ENCODE results near the gene KRT26. TPM values are rescaled to one million over a fixed set of nuclear protein-coding genes. Genes with fewer than 3 reads are reported as not detected.

Gene KRT26
- total RNA-seq, 2 donors from 2014 or later, result not detected

DNA sequence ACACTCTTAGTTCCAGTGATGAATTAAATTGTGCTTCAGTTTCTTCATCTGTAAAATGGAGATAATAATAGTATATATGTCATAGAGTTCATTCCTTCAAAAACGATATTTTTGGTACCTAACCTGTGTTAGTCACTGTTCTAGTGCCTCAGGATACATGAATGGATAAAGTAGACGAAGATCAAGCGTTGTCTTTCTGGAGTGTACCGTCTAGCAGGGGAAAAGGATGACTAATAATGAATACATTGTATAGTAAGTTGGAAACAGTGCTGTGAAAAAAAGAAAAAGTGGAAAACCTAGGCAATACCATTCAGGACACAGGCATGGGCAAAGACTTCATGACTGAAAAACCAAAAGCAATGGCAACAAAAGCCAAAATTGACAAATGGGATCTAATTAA, 41.8 kb upstream of the KRT26 start:
- Histone ChIP-seq H3K27me3 (peaks cover 0 to 4% of the 10 kb centered on the region in 2 donors), H3K9me3 (no peaks in the 10 kb centered on the region), H3K4me3 (no peak overlapping the region), H3K4me1 (peaks cover 7% of the 10 kb centered on the region), H3K36me3 (replicated peaks in 1 of 2; ENCODE audit: insufficient read depth in 1 of 2, low read depth in 2 of 2) (no peaks in the 10 kb centered on the region), H3K27ac (no peak overlapping the region)
- no peak for TF ChIP-seq POLR2A (IDR thresholded peaks at IDR 0.05)
- TF ChIP-seq, protein P1, sequence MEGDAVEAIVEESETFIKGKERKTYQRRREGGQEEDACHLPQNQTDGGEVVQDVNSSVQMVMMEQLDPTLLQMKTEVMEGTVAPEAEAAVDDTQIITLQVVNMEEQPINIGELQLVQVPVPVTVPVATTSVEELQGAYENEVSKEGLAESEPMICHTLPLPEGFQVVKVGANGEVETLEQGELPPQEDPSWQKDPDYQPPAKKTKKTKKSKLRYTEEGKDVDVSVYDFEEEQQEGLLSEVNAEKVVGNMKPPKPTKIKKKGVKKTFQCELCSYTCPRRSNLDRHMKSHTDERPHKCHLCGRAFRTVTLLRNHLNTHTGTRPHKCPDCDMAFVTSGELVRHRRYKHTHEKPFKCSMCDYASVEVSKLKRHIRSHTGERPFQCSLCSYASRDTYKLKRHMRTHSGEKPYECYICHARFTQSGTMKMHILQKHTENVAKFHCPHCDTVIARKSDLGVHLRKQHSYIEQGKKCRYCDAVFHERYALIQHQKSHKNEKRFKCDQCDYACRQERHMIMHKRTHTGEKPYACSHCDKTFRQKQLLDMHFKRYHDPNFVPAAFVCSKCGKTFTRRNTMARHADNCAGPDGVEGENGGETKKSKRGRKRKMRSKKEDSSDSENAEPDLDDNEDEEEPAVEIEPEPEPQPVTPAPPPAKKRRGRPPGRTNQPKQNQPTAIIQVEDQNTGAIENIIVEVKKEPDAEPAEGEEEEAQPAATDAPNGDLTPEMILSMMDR (IDR thresholded peaks at IDR 0.05), result no peak
- no peak for DNase-seq
- intact Hi-C loops (cut with DNase I), result no loop called here
- WGBS, 2 donors, result 55 to 60% methylated on average over 4 of the region's 4 CpGs
- no peak for ATAC-seq

GRCh38 chr17:40812639-40813038, 40.6 kb upstream of the KRT26 start:
- no peaks in the 10 kb centered on the region for H3K4me1 ChIP-seq
- WGBS, 2 donors, result 68 to 85% methylated on average over 3 of the region's 3 CpGs
- no peaks in the 10 kb centered on the region for H3K9me3 ChIP-seq
- DNase-seq, result no peak
- TF ChIP-seq POLR2A (IDR thresholded peaks at IDR 0.05), result no peak
- TF ChIP-seq, protein P1 (IDR thresholded peaks at IDR 0.05), result no peak
- H3K36me3 ChIP-seq (replicated peaks in 1 of 2; ENCODE audit: insufficient read depth in 1 of 2, low read depth in 2 of 2), result no peaks in the 10 kb centered on the region
- ATAC-seq, result no peak
- intact Hi-C loops (cut with DNase I), result no loop called here
- no peak overlapping the region for H3K27ac ChIP-seq
- peaks cover 0 to 4% of the 10 kb centered on the region in 2 donors for H3K27me3 ChIP-seq
- H3K4me3 ChIP-seq, result no peak overlapping the region

- Histone ChIP-seq H3K4me3 (no peak overlapping the region), H3K36me3 (replicated peaks in 1 of 2; ENCODE audit: insufficient read depth in 1 of 2, low read depth in 2 of 2) (no peaks in the 10 kb centered on the region), H3K27me3 (peaks cover 0 to 4% of the 10 kb centered on the region in 2 donors), H3K9me3 (no peaks in the 10 kb centered on the region), H3K27ac (no peak overlapping the region), H3K4me1 (no peaks in the 10 kb centered on the region)
- 57 to 62% methylated on average over 6 of the region's 6 CpGs for WGBS, 2 donors
- ATAC-seq (no peak), DNase-seq (no peak)
- intact Hi-C loops (cut with DNase I), result no loop called here
- TF ChIP-seq, protein P1 (IDR thresholded peaks at IDR 0.05), result no peak
- no peak for TF ChIP-seq POLR2A (IDR thresholded peaks at IDR 0.05)
Observed at GRCh38 chr17:40810494-40810893, 38.5 kb upstream of the KRT26 start.

DNA sequence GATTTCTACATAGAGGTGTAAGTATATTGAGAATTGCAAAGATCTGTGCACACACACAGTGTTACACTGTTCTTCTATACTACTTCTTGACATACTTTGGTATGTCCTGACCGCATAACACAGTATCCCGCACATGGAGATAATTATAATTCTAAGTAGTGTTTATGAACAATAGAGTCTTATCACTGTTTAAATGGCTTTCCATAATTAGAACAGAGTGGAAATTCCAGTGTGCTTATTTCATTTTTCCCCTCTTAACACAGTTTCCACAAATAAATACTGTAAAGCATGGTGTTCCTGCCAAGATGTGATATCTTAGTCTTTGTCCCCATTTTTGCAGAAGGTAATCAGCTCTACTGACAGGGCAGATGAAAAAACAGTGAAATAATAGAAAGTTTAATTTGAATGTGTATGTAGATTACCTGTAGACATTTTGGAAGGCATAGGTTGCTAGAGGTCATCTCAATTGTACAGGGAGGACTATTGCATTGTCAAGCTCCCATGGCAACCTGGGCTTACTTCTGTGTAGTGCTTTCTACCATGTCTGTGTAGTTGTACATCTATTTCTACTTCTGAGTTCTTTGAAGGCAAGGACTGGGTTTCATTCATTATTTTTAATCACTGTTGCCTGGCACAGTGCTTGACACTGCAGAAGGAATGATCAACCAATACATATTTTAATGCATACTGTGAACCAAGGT, 37.9 kb upstream of the KRT26 start:
- intact Hi-C loops (cut with DNase I), result no loop called here
- DNase-seq (no peak), ATAC-seq (no peak)
- no peak overlapping the region for H3K27ac ChIP-seq
- no peaks in the 10 kb centered on the region for H3K4me1 ChIP-seq
- TF ChIP-seq, protein P1 (IDR thresholded peaks at IDR 0.05), result no peak
- no peaks in the 10 kb centered on the region for H3K9me3 ChIP-seq
- H3K36me3 ChIP-seq (replicated peaks in 1 of 2; ENCODE audit: insufficient read depth in 1 of 2, low read depth in 2 of 2), result no peaks in the 10 kb centered on the region
- H3K4me3 ChIP-seq, result no peak overlapping the region
- peaks cover 0 to 4% of the 10 kb centered on the region in 2 donors for H3K27me3 ChIP-seq
- 50 to 56% methylated on average over 2 of the region's 2 CpGs for WGBS, 2 donors

- TF ChIP-seq, protein P1 (IDR thresholded peaks at IDR 0.05), result no peak
- no peak for TF ChIP-seq POLR2A (IDR thresholded peaks at IDR 0.05)
- intact Hi-C loops (cut with DNase I), result no loop called here
- H3K4me3 ChIP-seq, result no peak overlapping the region
- DNase-seq (no peak), ATAC-seq (no peak)
- no peaks in the 10 kb centered on the region for H3K4me1 ChIP-seq
- WGBS, 2 donors, result 55 to 67% methylated on average over 3 of the region's 3 CpGs
- H3K27ac ChIP-seq, result no peak overlapping the region
- H3K36me3 ChIP-seq (replicated peaks in 1 of 2; ENCODE audit: insufficient read depth in 1 of 2, low read depth in 2 of 2), result no peaks in the 10 kb centered on the region
- H3K9me3 ChIP-seq, result no peaks in the 10 kb centered on the region
- H3K27me3 ChIP-seq, result peaks cover 0 to 2% of the 10 kb centered on the region in 2 donors
Observed at GRCh38 chr17:40806131-40806530, 34.1 kb upstream of the KRT26 start.

Measured in body of pancreas (tissue), 4 donors.